ENCODE results near the gene OGT.
A peak's percentile ranks its signal among the peaks of the same experiment; 100 is the strongest.

OGT gene

DNA sequence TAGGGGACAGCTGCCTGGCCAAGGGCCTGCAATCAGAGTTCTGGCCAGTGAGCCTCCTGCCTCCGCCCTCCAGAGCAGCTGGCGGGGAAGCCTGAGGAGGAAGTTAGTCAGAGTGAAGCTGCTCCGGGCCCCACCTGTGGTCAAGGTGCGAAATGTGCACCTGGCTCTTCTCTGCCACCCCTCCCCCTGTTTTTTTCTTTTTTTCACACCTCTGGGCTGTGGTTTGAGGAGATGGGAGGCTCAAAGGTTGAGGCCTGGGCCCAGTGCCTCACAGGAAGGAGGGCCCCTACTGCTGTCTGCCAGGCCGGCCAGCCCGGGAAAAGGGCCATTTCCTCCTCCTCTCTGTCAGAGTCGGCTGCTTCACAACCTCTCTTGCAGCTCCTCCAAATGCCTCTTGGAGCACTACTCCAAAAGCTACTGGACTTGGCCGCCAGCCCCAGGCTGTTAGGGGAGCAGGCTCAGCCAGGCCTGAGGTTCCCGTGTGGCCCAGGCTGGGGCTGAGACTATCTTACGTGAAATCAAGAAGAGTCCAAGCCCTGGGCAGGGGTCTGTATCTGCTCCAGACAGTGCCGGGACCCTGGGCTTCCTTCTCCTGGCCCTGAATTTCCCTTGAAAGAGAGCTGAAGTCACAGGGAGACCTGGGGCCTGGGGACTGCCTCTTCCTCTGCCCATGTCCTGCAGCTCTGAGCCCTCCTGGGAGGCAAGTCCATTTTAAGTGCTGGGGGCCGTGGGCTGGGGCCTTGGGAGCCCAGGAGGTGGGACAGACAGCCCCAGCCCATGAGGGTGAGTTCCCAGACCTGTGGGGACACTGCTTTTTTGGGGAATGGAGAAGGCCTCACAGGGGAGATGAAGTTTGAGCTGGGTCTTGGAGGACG is 89.9 kb downstream of the OGT start:
- peak; percentile 68 for DNase-seq (ENCODE audit: low spot score)

DNA sequence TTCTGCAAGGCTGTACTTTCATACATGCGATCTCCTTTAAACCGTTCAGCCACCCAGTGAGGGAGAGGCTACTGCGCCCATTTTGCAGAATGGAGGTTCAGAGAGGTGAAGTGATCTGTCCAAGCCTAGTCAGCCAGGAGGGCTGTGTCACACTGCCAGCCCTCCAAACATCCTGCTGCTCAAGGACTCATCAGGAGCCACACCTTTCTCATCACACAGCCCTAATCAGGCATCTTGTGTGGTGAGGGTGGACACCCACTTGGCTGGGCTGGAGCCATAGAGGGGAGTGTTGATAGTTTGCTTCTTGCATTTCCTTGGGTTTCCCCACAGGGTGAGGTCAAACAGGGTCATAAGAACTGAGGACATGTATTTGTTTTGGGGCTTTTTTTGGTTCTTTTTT is 90.8 kb downstream of the OGT start:
- no peak for DNase-seq (ENCODE audit: low spot score)

DNA sequence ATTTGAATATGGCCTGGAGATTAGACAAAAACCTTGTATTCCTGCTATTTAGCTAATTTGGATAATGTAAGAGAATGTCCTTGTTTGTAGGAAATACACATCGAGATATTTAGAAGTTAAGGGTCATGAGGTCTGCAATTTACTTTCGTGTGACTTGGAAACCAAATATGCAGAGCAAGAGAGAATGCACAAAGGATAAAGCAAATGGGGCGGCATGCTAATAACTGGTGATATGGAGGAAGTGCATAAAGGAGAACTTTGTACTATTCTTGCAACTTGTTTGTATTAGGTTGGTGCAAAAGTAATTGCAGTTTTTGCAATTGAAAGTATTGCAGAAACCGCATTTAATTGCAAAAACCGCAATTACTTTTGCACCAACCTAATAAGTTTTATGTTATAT is 92.6 kb downstream of the OGT start:
- no peak for DNase-seq (ENCODE audit: low spot score)

Data from kidney tubule cell (primary cell).